Pancreas (tissue), 10 donors: Measurements from ENCODE around the gene APP. TPM values are rescaled to one million over a fixed set of nuclear protein-coding genes. Genes with fewer than 3 reads are reported as not detected.

Experiments used
- ATAC-seq, 4 donors: fragments of 200-7000 bp; cut with Tn5 transposase; one replicate each; pipeline versions ENCODE4 v1.8.0 to v1.9.1; 2020; ENCODE audit warnings: mild to moderate bottlenecking in 4 of 4, moderate library complexity in 4 of 4
- DNase-seq, 6 donors: peaks; one replicate each; pipeline ENCODE4 v3.0.0-alpha.2; 2020
- FAIRE-seq: peaks from 2 replicates; lab custom pipeline; 2012; peaks lifted over from hg19 to GRCh38; lab: Jason Lieb, UNC
- H3K27ac ChIP-seq, 4 donors: fragments of 200-600 bp; sonication (generic); 1 replicate in 3 of 4; 2 replicates in 1 of 4; pipeline versions ENCODE4 v1.5.0 to v1.8.0; 2020
- H3K27me3 ChIP-seq, 4 donors: fragments of 200-600 bp; one replicate each; pipeline ENCODE4 v1.8.0; 2021
- H3K36me3 ChIP-seq, 3 donors: fragments of 200-600 bp; sonication (generic) in 1 of 3; one replicate each; pipeline versions ENCODE4 v1.5.0 to v1.8.0; 2020 to 2021
- H3K4me1 ChIP-seq, 3 donors: fragments of 200-600 bp; one replicate each; pipeline ENCODE4 v1.8.0; 2021
- H3K4me3 ChIP-seq, 4 donors: fragments of 200-600 bp; sonication (generic) in 2 of 4; one replicate each; pipeline versions ENCODE4 v1.5.0 to v1.8.0; 2020 to 2021
- H3K9me3 ChIP-seq, 4 donors: fragments of 200-600 bp; one replicate each; pipeline ENCODE4 v1.8.0; 2021
- CTCF ChIP-seq, 4 donors: fragments of 200-600 bp; sonication (generic) in 3 of 4; IDR thresholded peaks; one replicate each; pipeline versions ENCODE4 v1.5.0 to v1.8.0; 2021; ENCODE audit warnings: antibody characterized with exemption in 4 of 4
- WGBS, 2 donors: extraction: QIAGEN DNeasy Blood & Tissue Kit; methylation state at CpG; one replicate each; pipeline ENCODE4 v1.1.7; 2013; 5-methylcytosine and 5-hydroxymethylcytosine counted together
- intact Hi-C, 3 donors: fragments of 100-400 bp; cut with DNase I; formaldehyde crosslinking; loops; one replicate each; pipeline versions ENCODE4 v1.11.1 to v1.14.2; 2022
- polyA plus RNA-seq, 2 donors: library from polyadenylated mRNA; stranded (reverse); fragments of 200-250 nt; gene quantifications; one replicate each; pipeline ENCODE4 v1.2.3, GENCODE V29; 2013
- total RNA-seq, 6 donors: library from RNA; stranded (reverse); fragmentation: NEBNext Ultra II Directional in 4 of 6; extraction: Animal tissue kit (Norgen Biotek cat#: 25700) in 4 of 6; gene quantifications; one replicate each; pipeline versions ENCODE4 v1.2.1 to v1.2.4, GENCODE V29; 2021 to 2023
- donor health status: healthy with polysubstance abuse.
- donor health status: DM: no; HTN: no; CAD: no; lungs with moderate emphysema.
- donor health status: DM: no; HTN: no; CAD: no.
- donor health status: control.
- donor health status: control.
- donor health status: Bipolar disorder and iron deficiency.
- donor health status: DM: yes; HTN: yes; CAD: no.
- donor health status: DM: no; HTN: no; CAD: no.
- donor health status: DM: no; HTN: no; CAD: no.
- donor health status: DM: yes; HTN: yes; CAD: no.

The APP gene
- total and polyA plus RNA-seq, 8 donors, result 50.7 to 372 (median 165) TPM

DNA sequence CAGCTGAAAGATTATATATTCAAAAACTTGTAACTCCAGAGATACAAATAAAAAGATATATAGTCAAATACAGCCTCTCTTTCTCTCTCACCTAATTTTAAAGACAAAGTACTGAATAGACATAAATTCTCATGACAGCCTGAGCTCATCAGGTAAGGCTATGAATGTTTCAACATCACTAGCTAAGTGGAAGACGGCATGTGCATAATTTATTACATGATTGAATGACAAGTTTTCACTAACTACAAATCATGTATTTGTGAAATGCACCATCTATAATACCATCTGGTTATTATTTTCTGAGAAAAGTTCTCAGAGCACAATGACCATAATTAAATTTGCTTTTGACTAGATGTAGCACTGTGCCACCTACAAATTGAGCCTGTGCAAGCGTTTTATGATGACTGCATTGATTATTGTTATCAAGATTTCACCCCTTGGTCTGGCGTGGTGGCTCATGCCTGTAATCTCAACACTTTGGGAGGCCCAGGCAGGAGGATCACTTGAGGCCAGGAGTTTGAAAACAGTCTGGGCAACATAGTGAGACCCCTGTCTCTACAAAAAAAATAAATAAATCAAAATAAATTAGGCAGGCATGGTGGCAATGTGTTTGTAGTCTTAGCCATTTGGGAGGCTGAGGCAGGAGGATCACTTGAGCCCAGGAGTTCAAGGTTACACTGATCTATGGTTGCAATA lies 128.2 kb downstream of the APP start:
- H3K4me3 ChIP-seq, result no peak overlapping the region
- no peak for FAIRE-seq
- intact Hi-C loops, result no loop called here
- H3K36me3 ChIP-seq, result no peaks in the 10 kb centered on the region
- no peaks in the 10 kb centered on the region for H3K27me3 ChIP-seq
- ATAC-seq, result no peak
- no peak for DNase-seq
- no peak for TF ChIP-seq CTCF (IDR thresholded peaks at IDR 0.05)
- no peak overlapping the region for H3K27ac ChIP-seq
- H3K4me1 ChIP-seq, result peaks cover 0 to 9% (median 2%) of the 10 kb centered on the region in 3 donors
- WGBS, 2 donors, result 81 to 85% methylated on average over 3 of the region's 3 CpGs
- H3K9me3 ChIP-seq, result no peaks in the 10 kb centered on the region

- Histone ChIP-seq H3K27me3 (no peaks in the 10 kb centered on the region), H3K9me3 (no peaks in the 10 kb centered on the region), H3K36me3 (no peaks in the 10 kb centered on the region), H3K4me1 (peaks cover 0 to 9% (median 0%) of the 10 kb centered on the region in 3 donors), H3K4me3 (no peak overlapping the region), H3K27ac (no peak overlapping the region)
- 73 to 77% methylated on average over 3 of the region's 3 CpGs for WGBS, 2 donors
- no peak for FAIRE-seq
- no peak for TF ChIP-seq CTCF (IDR thresholded peaks at IDR 0.05)
- intact Hi-C loops, result no loop called here
- ATAC-seq, result peak in 3 of 4 donors; percentile 43 to 78 (median 52)
- no peak for DNase-seq
Measured at GRCh38 chr21:26041431-26042180, 129.0 kb downstream of the APP start.

DNA sequence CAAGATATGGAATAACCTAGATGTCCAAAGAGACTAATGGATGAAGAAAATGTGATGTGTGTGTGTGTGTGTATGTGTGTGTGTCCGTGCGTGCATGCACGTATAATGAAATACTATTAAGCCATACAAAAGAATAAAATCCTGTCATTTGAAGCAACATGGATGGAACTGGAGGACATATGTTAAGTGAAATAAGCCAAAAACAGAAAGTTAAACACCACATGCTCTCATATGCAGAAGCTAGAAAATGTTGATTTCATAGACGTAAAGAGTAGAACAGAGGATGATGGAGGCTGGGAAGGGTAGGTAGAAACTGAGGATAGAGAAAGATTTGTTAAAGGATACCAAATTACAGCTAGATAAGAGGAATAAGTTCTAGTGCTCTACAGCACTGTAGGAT lies 133.7 kb downstream of the APP start:
- FAIRE-seq, result no peak
- 94 to 97% methylated on average over 4 of the region's 4 CpGs for WGBS, 2 donors
- no peaks in the 10 kb centered on the region for H3K27me3 ChIP-seq

DNA sequence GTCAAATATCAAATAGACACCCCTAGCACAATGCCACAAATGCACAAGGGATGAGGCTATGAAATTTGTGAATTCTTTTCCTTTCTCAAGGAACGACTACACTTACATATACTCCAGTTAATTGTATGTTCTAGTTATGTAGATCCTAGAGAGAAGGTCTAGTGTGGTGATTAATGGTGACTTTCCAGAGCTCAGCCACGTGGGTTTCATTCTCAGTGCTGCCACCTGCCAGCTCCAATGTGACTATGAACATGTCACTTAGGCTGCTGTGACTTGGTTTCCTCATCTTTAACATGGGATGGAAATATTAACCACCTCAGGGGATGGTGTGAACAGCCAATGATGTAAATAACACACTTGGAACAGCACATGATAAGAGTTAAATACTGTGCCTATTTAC lies 138.3 kb downstream of the APP start:
- no peak for ATAC-seq
- no peaks in the 10 kb centered on the region for H3K4me1 ChIP-seq
- no peak for TF ChIP-seq CTCF (IDR thresholded peaks at IDR 0.05)
- DNase-seq, result no peak
- no peaks in the 10 kb centered on the region for H3K36me3 ChIP-seq
- intact Hi-C loops, result no loop called here
- no peaks in the 10 kb centered on the region for H3K9me3 ChIP-seq
- no peak overlapping the region for H3K4me3 ChIP-seq
- no peaks in the 10 kb centered on the region for H3K27me3 ChIP-seq
- H3K27ac ChIP-seq, result no peak overlapping the region
- 53 to 56% methylated on average over 2 of the region's 2 CpGs for WGBS, 2 donors
- no peak for FAIRE-seq

More for the DNA sequence above, 133.7 kb downstream of the APP start:
- no peak for ATAC-seq
- Histone ChIP-seq H3K4me1 (peaks cover 0 to 9% (median 0%) of the 10 kb centered on the region in 3 donors), H3K4me3 (no peak overlapping the region), H3K9me3 (no peaks in the 10 kb centered on the region), H3K36me3 (no peaks in the 10 kb centered on the region), H3K27ac (no peak overlapping the region)
- TF ChIP-seq CTCF (IDR thresholded peaks at IDR 0.05), result no peak
- no peak for DNase-seq
- intact Hi-C loops, result no loop called here

DNA sequence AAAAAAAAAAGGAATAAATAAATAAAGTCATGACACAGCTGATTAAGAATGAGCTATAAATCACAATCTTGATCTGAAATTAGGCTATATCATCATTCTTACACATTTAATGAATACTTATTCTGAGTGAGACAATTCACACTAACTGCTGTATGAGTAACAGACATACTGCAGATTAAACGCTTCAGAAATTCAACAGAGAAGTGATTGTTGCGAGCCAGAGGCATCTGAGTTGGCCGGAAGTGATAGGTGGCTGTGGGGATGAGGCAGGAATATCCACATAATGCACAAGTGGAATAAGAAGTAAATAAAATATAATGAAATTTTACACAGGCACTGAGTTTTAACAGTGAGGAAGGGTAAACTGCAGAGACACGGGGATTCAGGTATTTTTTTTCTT lies 142.4 kb downstream of the APP start:
- no peak for TF ChIP-seq CTCF (IDR thresholded peaks at IDR 0.05)
- Histone ChIP-seq H3K27me3 (no peaks in the 10 kb centered on the region), H3K36me3 (no peaks in the 10 kb centered on the region), H3K4me3 (no peak overlapping the region), H3K27ac (no peak overlapping the region), H3K4me1 (peaks cover 0 to 11% (median 0%) of the 10 kb centered on the region in 3 donors), H3K9me3 (no peaks in the 10 kb centered on the region)
- FAIRE-seq (no peak), DNase-seq (no peak), ATAC-seq (no peak)
- 83 to 88% methylated on average over 4 of the region's 4 CpGs for WGBS, 2 donors
- intact Hi-C loops, result no loop called here
